NCI-H345 treated with DMSO at 0.1 percent for 48 hours (cell line): ENCODE data around the gene MRPS34.
A peak's percentile ranks its signal among the peaks of the same experiment; 100 is the strongest.

Experiments
- DNase-seq: peaks from one replicate; lab custom pipeline; 2025; ENCODE audit not compliant: unreplicated experiment; lab: John Stamatoyannopoulos, UW

Gene MRPS34

GRCh38 chr16:1794908-1795666 lies 22.2 kb upstream of the MRPS34 start:
- no peak for DNase-seq

- DNase-seq: peak; percentile 12
Observed at GRCh38 chr16:1794221-1794871, 21.4 kb upstream of the MRPS34 start.

- DNase-seq: no peak
Observed at GRCh38 chr16:1793578-1794220, 20.8 kb upstream of the MRPS34 start, which contains the start of gene IGFALS. Gene IGFALS (minus strand): TSS chr16:1793705. CDS start chr16:1793652, 53 bp downstream.

- DNase-seq: no peak
Observed at GRCh38 chr16:1792836-1793577, 20.1 kb upstream of the MRPS34 start.

GRCh38 chr16:1791943-1792812 lies 19.2 kb upstream of the MRPS34 start:
- no peak for DNase-seq

GRCh38 chr16:1791256-1791942 lies 18.5 kb upstream of the MRPS34 start:
- DNase-seq: no peak

GRCh38 chr16:1790611-1791255 lies 17.8 kb upstream of the MRPS34 start:
- no peak for DNase-seq

- no peak for DNase-seq
Observed at GRCh38 chr16:1790261-1790610, 17.3 kb upstream of the MRPS34 start.

GRCh38 chr16:1789643-1790045 lies 16.7 kb upstream of the MRPS34 start:
- no peak for DNase-seq

GRCh38 chr16:1788708-1789100 lies 15.8 kb upstream of the MRPS34 start:
- no peak for DNase-seq

- DNase-seq: no peak
Observed at GRCh38 chr16:1788095-1788707, 15.3 kb upstream of the MRPS34 start.

GRCh38 chr16:1787322-1788094 lies 14.6 kb upstream of the MRPS34 start:
- DNase-seq: no peak

GRCh38 chr16:1787056-1787321 lies 14.1 kb upstream of the MRPS34 start:
- no peak for DNase-seq

- DNase-seq: no peak
Observed at GRCh38 chr16:1786242-1787055, 13.5 kb upstream of the MRPS34 start.

- DNase-seq: no peak
Observed at GRCh38 chr16:1785846-1786170, 12.9 kb upstream of the MRPS34 start.

GRCh38 chr16:1784977-1785845 lies 12.3 kb upstream of the MRPS34 start:
- no peak for DNase-seq
